GM19099 (cell line): Measurements from ENCODE around the gene LMAN2.

Source experiments
- POLR2A ChIP-seq: IDR thresholded peaks from 3 replicates; pipeline ENCODE4 v1.6.1; 2011; ENCODE audit warnings: low read depth; ENCODE audit not compliant: insufficient read length; ENCODE audit errors: extremely low read depth

LMAN2 gene, protein sequence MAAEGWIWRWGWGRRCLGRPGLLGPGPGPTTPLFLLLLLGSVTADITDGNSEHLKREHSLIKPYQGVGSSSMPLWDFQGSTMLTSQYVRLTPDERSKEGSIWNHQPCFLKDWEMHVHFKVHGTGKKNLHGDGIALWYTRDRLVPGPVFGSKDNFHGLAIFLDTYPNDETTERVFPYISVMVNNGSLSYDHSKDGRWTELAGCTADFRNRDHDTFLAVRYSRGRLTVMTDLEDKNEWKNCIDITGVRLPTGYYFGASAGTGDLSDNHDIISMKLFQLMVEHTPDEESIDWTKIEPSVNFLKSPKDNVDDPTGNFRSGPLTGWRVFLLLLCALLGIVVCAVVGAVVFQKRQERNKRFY

DNA sequence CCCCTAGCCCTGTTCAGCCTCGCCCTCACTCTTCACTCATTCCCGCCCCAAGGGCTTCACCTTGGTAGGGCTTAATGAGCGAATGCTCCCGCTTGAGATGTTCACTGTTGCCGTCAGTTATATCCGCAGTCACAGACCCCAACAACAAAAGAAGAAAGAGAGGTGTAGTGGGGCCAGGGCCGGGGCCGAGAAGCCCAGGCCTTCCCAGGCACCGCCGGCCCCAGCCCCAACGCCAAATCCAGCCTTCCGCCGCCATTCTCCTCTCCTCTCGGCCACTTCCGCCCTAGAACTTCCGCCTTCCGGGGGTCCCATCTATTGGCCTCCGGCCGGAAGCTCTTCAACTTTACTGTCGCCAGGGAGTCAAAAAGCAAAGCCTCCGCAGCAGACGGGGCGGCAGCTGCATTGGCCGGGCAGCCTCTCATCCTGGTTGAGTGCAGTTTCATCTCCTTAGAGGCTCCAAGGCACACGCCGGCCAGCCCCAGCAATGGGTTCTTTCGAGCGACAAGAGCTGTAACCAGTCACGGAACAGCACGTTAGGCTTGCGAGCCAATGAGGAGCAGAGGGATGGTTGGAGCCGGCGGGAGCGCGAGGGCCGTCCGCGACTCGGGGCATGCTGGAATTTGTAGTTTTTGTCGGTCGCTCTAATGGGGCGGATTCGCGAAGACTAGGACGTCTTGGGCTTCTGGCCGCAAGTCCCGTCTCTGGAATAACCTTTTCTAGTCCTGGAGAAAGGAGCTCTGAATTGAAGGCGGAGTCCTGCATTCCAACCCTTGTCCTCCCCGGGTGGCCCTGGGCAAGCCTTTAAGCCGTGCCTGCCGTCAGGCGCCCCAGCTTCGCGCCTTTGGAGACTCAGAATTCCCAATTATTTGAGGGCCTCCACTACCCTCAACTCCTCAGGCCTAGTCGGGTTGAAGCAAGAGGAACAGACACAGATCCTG, at the start of gene LMAN2:
TSS of gene LMAN2 (minus strand) at position 277 of the 938 bp plus-strand sequence. CDS start at position 256, 21 bp downstream.
- TF ChIP-seq POLR2A, result peak; percentile 88

DNA sequence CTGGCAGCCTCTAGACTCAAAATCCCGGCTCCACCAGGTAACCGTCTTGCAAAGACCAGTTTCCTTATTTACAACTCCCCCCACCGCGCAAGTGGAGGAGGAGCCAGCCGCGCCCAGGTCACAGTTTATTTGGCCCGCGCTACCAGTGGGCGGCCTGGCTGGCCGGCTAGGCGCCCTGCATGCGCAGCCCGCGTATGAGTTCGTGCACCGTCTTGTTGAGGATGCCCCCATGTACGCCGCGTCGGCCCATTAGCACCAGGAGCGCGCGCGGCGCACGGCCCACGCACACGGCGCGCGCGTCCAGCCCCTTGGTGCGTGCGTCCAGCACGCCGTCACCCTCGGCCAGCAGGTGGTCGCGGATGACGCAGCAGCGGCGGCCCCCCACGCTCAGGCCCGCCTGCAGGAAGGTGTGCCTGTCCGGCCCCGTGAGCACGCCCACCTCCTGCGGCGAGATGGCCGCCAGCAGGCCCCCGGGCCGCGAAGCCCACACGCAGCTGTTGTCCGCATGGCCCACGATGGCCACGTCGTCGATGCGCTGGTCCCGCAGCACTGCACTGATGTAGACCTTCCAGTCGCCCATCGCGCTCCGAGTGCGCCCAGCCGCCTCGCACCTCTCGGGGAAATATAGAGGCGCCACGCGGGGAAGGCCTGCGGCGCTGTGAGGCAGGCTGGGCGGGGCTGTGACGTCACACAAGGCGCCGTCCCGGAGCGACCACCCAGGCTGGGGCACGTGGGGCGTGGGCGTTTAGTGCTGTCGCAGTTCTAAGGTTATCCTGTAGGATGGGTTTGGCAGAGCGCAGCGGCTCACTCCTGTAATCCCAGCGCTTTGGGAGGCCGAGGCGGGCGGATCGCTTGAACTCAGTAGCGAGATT, 48.8 kb upstream of the LMAN2 start, which contains the start of gene PFN3:
TSS of gene PFN3 (minus strand) at position 665 of the 872 bp plus-strand sequence. CDS start at position 580, 85 bp downstream.
- TF ChIP-seq POLR2A, result no peak

DNA sequence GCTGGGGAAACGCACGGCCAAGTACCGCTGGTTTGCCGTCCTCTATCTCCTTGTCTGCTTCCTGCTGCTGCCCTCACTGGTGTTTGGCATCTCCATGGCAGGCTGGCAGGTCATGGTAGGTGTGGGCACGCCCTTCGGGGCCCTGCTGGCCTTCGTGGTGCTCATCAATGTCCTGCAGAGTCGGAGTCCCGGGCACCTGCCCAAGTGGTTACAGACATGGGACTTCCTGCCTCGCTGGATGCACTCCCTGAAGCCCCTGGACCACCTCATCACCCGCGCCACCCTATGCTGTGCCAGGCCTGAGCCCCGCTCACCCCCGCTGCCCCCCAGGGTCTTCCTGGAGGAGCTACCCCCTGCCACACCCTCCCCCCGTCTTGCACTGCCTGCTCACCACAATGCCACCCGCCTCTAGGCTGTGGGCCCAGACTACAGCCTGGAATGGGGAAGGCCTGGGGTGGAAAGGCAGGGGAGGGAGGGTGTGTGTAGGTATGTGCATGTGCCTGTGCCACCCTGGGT, 46.5 kb upstream of the LMAN2 start:
- no peak for TF ChIP-seq POLR2A

DNA sequence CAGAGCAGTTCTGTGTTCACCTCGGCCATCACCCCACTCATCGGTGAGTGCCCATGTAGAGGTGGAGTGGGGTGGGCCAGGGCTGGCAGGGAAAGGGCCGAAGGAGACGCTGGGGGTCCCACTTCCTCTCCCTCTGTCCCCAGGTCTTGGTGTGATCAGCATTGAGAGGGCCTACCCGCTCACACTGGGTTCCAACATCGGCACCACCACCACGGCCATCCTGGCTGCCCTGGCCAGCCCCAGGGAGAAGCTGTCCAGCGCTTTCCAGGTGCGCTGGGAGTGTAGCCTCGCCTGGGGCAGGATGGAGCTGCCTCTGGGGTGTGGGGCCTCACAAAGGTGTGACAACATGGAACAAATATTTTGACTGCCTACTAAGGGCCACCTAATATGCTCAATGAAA, 45.3 kb upstream of the LMAN2 start:
- no peak for TF ChIP-seq POLR2A

DNA sequence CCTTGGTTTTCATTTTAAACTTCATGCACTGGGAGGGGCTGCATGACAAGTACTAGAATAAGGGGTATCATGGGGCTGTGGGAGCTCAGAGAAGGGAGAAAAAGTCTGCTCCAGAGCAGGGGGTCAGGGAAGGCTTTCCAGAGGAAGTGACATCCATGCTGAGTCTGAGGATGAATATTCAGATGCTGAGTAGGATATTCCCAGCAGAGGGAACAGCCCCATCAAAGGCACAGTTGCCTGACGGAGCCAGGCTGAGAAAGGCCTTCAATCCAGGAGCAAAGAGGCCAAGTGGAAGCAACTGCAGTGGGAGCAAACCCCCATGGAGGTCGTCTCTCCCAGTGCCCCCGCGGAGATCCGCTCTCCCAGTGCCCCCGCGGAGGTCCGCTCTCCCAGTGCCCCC, 44.6 kb upstream of the LMAN2 start:
- no peak for TF ChIP-seq POLR2A

DNA sequence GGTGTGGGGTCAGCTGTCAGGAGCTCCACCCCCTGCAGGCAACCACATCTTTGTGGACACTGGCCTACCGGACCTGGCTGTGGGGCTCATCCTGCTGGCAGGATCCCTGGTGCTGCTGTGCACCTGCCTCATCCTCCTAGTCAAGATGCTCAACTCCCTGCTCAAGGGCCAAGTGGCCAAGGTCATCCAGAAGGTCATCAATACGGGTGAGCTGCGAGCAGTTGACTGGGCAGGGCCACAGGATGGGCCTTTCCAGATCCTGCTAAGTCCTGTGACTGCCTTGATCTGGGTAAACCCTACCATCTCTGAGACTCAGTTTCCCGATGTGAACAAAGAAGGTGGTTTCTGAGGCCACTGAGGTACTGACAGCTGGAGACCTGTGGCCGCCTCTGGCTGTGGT, 42.5 kb upstream of the LMAN2 start:
- TF ChIP-seq POLR2A, result no peak

DNA sequence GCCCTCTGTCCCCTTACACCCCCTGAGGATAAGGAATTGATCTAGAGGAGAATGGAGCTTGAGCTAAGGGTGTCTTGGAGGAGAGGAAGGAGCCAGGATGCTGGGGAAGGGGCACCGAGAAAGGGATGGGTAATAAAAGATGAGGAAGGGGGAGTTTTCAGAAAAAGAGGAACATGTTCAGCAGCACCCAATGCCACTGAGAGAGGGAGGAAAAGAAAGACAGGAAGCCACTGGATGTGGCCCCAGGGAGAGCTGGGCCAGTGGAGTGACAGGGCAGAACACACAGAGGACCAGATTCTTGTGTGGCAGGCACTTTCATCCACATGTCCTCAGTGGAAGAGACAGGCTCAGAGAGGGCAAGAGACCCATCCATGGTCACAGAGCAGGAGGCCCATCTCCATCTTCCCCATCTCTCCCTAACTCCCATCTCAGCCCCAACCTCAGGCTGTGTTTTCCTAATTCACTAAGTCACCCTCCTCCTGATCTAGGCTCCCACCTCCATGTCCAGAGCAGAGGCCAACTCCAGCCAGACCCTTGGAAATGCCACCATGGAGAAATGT, 41.8 kb upstream of the LMAN2 start:
- no peak for TF ChIP-seq POLR2A

DNA sequence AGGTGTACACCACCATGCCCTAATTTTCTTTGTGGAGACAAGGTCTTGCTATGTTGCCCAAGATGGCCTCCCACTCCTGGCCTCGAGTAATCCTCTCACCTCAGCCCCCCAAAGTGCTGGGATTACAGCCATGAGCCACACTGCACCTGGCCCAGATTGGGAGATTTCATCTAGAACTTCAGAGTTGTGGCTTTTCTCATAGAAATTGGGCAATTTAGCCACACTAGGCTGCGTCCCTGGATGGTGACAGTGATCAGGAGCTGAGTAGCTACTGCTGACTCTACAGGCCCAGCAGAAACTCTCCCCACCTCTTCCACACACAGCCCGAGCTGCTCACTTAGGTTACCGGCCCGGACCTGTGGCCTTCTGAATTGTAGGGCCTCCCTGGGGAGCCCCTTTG, 41.3 kb upstream of the LMAN2 start:
- TF ChIP-seq POLR2A, result no peak

DNA sequence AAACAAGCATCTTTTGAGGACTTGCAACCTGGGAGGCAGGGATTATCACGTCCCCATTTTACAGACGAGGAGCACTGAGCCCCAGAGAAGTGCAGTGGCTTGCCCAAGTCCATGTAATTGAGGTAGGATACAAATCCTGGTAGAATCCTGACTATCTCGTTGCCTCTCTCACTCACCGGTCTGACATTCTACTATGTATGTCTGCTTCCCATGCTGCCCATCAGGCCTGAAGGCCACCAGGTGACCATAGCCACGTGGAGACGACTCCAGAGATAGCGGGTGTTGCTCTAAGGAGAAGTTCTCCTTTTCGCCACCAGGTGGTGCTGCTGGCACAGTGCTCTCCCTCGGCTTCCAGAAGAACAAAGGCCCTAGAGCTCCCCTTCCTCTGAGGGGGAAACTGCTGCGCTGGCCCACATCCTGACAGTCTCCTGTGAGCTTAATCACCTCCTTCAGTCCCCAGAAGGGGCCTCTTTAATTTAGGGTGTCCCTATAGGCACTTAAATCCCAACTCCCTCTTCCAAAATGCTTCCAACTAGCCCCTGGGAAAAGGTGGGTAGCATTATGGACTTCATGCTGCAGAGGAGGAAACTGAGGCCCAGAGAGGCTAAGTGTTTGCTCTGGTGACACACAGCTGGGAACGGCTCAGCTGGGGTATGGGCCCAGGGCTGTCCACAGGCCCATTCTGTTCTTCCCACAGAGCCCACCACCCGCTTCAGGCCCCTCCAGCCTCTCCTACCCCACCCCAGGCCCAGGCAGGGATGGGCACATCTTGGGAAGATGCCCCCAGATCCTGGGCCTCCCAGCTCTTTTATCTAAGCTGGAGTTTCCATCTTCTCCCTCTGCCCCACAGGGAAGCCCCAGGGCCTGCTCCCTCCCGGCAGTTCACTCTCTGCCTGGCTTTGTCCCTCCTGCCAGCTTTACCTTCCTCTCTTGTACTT, 39.2 kb upstream of the LMAN2 start:
- no peak for TF ChIP-seq POLR2A

DNA sequence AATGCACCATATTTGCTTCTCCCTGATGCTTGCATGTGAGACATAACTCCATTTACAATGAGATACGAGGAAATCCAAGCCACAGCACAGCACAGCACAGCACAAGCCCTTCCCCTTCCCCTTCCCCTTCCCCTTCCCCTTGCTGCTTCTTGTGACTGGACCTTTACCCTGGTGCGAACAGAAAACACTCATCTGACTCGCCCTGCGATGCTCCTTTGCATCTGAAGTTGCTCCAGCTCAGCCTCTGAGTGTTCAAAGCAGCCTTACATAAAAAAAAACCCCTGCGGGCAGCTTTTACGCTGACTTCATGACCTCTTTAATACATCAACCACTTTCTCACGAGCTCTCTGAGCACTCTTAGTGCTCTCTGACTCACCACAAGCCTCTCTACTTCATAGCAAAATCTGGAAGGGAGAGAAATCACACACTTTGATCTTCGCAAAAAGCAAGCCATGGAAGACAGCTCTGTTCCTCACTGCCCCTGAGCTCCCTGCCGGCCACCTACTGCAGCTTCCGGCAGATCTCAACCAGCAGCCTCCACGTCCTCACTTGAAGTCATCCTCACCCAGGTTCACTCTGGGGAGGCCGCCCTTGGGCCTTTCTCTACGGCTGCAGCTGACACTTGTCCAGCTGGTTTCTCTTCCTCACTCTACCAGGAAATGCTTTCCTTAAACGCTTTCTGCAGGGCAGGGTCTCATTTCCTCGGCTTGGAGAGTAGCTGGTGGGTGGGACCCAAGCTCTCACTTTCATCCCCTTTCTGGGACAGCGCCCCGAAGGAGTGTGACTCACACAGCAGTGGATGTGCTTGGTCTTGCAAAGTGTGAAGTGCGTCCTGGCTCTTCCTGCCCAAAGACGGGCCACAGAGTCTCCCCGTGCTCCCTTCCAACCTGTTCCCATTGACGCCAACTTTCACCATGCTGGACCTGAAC, 38.0 kb upstream of the LMAN2 start:
- TF ChIP-seq POLR2A, result peak; percentile 29

DNA sequence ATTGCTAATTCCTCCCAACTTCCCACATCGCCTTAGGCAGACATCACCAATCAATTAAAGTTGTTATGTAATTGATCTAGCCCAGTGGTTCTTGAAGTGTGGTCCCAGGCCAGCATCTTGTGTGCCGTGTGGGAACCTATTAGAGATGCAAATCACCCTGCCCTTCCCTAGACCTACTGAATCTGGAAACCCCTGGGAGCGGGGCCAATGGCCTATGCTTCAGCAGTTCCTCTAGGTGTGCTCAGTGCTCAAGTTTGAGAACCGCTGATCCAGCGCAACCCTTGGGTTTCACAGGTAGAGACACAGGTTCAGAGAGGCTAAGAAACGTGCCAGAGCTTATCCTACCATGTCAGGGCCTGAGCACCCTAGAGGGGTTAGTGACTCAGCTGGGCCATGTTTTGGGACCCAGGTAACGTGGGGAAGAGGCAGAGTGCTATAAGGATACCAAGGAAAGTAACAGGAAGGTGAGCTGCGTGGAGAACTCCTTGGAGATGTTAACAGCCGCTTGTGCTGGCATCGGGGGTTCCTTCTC, 37.1 kb upstream of the LMAN2 start:
- TF ChIP-seq POLR2A, result no peak

DNA sequence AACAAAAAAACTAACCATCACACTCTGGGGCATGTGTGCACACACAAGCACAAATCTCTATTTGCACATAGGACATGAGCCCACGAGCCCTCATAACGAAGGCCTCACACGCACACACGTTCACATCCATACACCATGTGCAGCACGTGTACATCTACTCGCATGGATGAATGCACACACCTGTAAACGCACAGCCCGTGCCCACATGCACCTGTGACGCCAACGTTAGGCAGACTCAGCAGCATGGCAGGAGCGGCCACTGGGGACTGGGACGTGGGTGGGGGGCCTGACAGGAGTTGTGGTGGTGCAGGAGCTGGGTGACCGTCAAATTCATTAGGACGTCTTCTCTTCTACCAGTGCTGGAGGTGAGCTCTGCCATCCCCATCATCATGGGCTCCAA, 35.9 kb upstream of the LMAN2 start:
- no peak for TF ChIP-seq POLR2A
